ENCODE measurements around the gene MCF2L.
A peak's percentile ranks its signal among the peaks of the same experiment; 100 is the strongest.

Gene MCF2L

GRCh38 chr13:113116871-113117271 lies 147.9 kb downstream of the MCF2L start:
- Mint-ChIP-seq H3K27me3 (peaks cover 5% of the 10 kb centered on the region), H3K4me1 (no peaks in the 10 kb centered on the region), H3K9me3 (no peaks in the 10 kb centered on the region), H3K27ac (no peak overlapping the region), H3K36me3 (no peaks in the 10 kb centered on the region), H3K4me3 (no peak overlapping the region)
- CTCF ChIA-PET: no interaction called here
- DNase-seq: peak; percentile 4

GRCh38 chr13:113117335-113117872 lies 148.4 kb downstream of the MCF2L start:
- peaks cover 5% of the 10 kb centered on the region for H3K27me3 Mint-ChIP-seq
- no peak for DNase-seq
- H3K36me3 Mint-ChIP-seq: no peaks in the 10 kb centered on the region
- CTCF ChIA-PET: no interaction called here
- no peaks in the 10 kb centered on the region for H3K4me1 Mint-ChIP-seq
- H3K27ac Mint-ChIP-seq: no peak overlapping the region
- no peak overlapping the region for H3K4me3 Mint-ChIP-seq
- H3K9me3 Mint-ChIP-seq: no peaks in the 10 kb centered on the region

GRCh38 chr13:113117911-113118260 lies 148.9 kb downstream of the MCF2L start:
- CTCF ChIA-PET: no interaction called here
- Mint-ChIP-seq H3K36me3 (no peaks in the 10 kb centered on the region), H3K4me1 (no peaks in the 10 kb centered on the region), H3K27me3 (peaks cover 10% of the 10 kb centered on the region), H3K9me3 (no peaks in the 10 kb centered on the region), H3K27ac (no peak overlapping the region), H3K4me3 (no peak overlapping the region)
- no peak for DNase-seq

- no peaks in the 10 kb centered on the region for H3K9me3 Mint-ChIP-seq
- no peaks in the 10 kb centered on the region for H3K4me1 Mint-ChIP-seq
- H3K27ac Mint-ChIP-seq: no peak overlapping the region
- H3K36me3 Mint-ChIP-seq: no peaks in the 10 kb centered on the region
- no peak overlapping the region for H3K4me3 Mint-ChIP-seq
- CTCF ChIA-PET: no interaction called here
- no peak for DNase-seq
- H3K27me3 Mint-ChIP-seq: peaks cover 11% of the 10 kb centered on the region
Observed at GRCh38 chr13:113118261-113119021, 149.4 kb downstream of the MCF2L start.

GRCh38 chr13:113119166-113119821 lies 150.3 kb downstream of the MCF2L start:
- Mint-ChIP-seq H3K4me1 (no peaks in the 10 kb centered on the region), H3K36me3 (no peaks in the 10 kb centered on the region), H3K9me3 (no peaks in the 10 kb centered on the region), H3K27me3 (peaks cover 11% of the 10 kb centered on the region), H3K4me3 (no peak overlapping the region), H3K27ac (no peak overlapping the region)
- DNase-seq: no peak
- CTCF ChIA-PET: no interaction called here

- Mint-ChIP-seq H3K36me3 (no peaks in the 10 kb centered on the region), H3K27me3 (peaks cover 11% of the 10 kb centered on the region), H3K27ac (no peak overlapping the region), H3K4me1 (no peaks in the 10 kb centered on the region), H3K4me3 (no peak overlapping the region), H3K9me3 (no peaks in the 10 kb centered on the region)
- CTCF ChIA-PET: no interaction called here
- DNase-seq: no peak
Observed at GRCh38 chr13:113119822-113120189, 150.8 kb downstream of the MCF2L start.

GRCh38 chr13:113120300-113121182 lies 151.5 kb downstream of the MCF2L start:
- Mint-ChIP-seq H3K36me3 (no peaks in the 10 kb centered on the region), H3K27ac (no peak overlapping the region), H3K4me3 (no peak overlapping the region), H3K27me3 (peaks cover 12% of the 10 kb centered on the region), H3K4me1 (no peaks in the 10 kb centered on the region), H3K9me3 (no peaks in the 10 kb centered on the region)
- CTCF ChIA-PET: no interaction called here
- no peak for DNase-seq

GRCh38 chr13:113121183-113121927 lies 152.3 kb downstream of the MCF2L start:
- Mint-ChIP-seq H3K4me3 (no peak overlapping the region), H3K4me1 (no peaks in the 10 kb centered on the region), H3K27me3 (peaks cover 20% of the 10 kb centered on the region), H3K27ac (no peak overlapping the region), H3K36me3 (no peaks in the 10 kb centered on the region), H3K9me3 (no peaks in the 10 kb centered on the region)
- CTCF ChIA-PET: no interaction called here
- no peak for DNase-seq

- H3K4me1 Mint-ChIP-seq: no peaks in the 10 kb centered on the region
- no peak for DNase-seq
- peaks cover 26% of the 10 kb centered on the region for H3K27me3 Mint-ChIP-seq
Observed at GRCh38 chr13:113121928-113122471, 153.0 kb downstream of the MCF2L start.

GRCh38 chr13:113122550-113123225 lies 153.7 kb downstream of the MCF2L start, which contains the start of gene F10:
Gene F10 (plus strand): TSS chr13:113122799. CDS start chr13:113122856, 57 bp downstream.
- Mint-ChIP-seq H3K36me3 (no peaks in the 10 kb centered on the region), H3K4me3 (no peak within 1 kb of the TSS), H3K9me3 (no peaks in the 10 kb centered on the region), H3K4me1 (no peaks in the 10 kb centered on the region), H3K27ac (no peak within 1 kb of the TSS), H3K27me3 (peaks cover 33% of the 10 kb centered on the region)
- DNase-seq: no peak
- CTCF ChIA-PET: no interaction called here

More at GRCh38 chr13:113121928-113122471, 153.0 kb downstream of the MCF2L start:
- CTCF ChIA-PET: no interaction called here
- no peaks in the 10 kb centered on the region for H3K36me3 Mint-ChIP-seq
- H3K4me3 Mint-ChIP-seq: no peak overlapping the region
- H3K27ac Mint-ChIP-seq: no peak overlapping the region
- H3K9me3 Mint-ChIP-seq: no peaks in the 10 kb centered on the region

GRCh38 chr13:113123226-113124201 lies 154.5 kb downstream of the MCF2L start:
- H3K27ac Mint-ChIP-seq: no peak overlapping the region
- H3K4me1 Mint-ChIP-seq: no peaks in the 10 kb centered on the region
- H3K27me3 Mint-ChIP-seq: peaks cover 41% of the 10 kb centered on the region
- CTCF ChIA-PET: interaction anchor here (0.6 kb wide), 1 partner anchor 1160 kb away, joined by 3 read pairs; no protein-coding TSS in a partner anchor
- H3K36me3 Mint-ChIP-seq: no peaks in the 10 kb centered on the region
- H3K4me3 Mint-ChIP-seq: no peak overlapping the region
- DNase-seq: no peak
- no peaks in the 10 kb centered on the region for H3K9me3 Mint-ChIP-seq

GRCh38 chr13:113124211-113124970 lies 155.4 kb downstream of the MCF2L start:
- DNase-seq: no peak
- H3K4me3 Mint-ChIP-seq: no peak overlapping the region
- H3K27me3 Mint-ChIP-seq: peaks cover 45% of the 10 kb centered on the region
- no peaks in the 10 kb centered on the region for H3K9me3 Mint-ChIP-seq
- H3K27ac Mint-ChIP-seq: no peak overlapping the region
- CTCF ChIA-PET: interaction anchor here (0.6 kb wide), 1 partner anchor 1159 kb away, joined by 3 read pairs; no protein-coding TSS in a partner anchor
- H3K36me3 Mint-ChIP-seq: no peaks in the 10 kb centered on the region
- H3K4me1 Mint-ChIP-seq: no peaks in the 10 kb centered on the region

All from activated naive CD4-positive, alpha-beta T cell treated with anti-CD3 and anti-CD28 coated beads, Interleukin-2, amount 10 ng/mL, durations not matched to agents 7 days and 5 days (primary cell).